Right kidney (tissue), 1 donor: ENCODE data around the gene EXOC3.

Experiments used
- DNase-seq: peaks from one replicate; pipeline ENCODE4 v3.0.0-alpha.2; 2016

The EXOC3 gene

DNA sequence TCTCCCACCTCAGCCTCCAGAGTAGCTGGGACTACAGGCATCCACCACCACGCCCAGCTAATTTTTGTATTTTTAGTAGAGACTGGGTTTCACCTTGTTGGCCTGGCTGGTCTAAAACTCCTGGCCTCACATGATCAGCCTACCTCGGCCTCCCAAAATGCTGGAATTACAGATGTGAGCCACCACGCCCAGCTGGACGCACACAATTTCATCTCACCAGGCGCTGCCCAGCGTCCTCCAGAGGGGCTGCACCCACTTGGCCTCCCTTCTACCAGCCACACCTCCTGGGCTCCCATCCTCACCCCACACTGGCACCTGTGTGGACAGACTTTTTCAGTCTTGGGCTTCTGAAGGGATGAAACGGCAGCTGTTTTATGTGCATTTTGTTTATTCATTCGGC, 3.8 kb upstream of the EXOC3 start:
- DNase-seq = no peak

DNA sequence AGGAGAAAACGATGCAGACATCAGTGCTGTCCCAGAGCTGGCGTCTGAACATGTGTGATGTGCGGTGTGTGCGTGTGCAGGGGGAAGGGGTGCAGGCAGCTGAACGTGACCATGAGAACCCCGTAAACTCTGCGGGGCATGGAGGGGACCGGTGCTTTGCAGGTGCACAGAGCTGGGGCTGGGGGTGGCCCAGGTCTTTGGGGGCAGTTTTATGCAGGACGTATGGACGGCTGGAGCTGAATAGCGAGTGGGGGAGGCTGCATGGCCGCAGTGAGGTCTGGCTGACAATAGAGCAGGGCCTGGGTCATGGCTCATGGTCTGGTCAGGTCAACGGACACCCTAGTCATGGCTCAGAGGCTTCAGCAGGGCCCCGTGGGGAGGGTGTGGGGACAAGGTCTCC, 3.3 kb upstream of the EXOC3 start:
- no peak for DNase-seq

DNA sequence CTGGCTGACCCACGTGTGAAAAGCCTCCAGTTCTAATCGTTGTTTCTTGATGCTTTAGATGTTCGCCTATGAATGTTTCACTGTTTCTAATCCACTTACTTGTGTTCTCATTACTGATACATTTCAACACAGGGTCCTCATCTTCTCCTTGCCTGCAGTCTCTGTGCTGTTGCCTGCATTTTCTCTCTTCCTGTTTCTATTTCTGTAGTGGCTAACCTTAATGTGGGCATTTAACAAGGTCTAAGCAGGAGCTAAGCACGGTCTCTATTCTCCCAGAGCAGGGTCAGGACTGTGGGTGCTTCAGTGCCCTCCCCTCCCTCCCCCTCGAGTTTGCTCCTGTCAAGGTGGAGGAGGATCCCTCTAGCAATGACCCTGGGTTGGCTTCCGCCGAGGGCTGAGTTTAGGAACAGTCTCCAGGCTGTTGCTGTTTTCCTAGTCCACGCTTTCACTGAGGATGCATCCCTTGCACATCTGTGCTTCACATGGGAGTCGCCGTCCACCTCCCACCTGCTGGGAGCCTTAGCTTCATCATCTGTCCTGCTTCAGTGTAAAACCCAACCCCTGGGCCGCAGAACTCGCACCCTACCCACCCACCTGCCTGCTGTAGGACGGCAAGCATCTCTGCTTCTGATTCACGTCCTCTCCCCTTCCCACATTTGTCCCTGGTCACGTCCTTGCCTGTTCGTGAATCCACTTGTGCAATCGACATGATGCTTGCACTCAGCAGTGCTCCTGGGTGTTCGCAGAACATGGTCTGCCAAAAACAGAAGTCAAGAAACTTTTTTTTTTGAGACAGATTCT, 2.4 kb upstream of the EXOC3 start:
- no peak for DNase-seq

GRCh38 chr5:441996-442334, 1.0 kb upstream of the EXOC3 start:
- DNase-seq = no peak

DNA sequence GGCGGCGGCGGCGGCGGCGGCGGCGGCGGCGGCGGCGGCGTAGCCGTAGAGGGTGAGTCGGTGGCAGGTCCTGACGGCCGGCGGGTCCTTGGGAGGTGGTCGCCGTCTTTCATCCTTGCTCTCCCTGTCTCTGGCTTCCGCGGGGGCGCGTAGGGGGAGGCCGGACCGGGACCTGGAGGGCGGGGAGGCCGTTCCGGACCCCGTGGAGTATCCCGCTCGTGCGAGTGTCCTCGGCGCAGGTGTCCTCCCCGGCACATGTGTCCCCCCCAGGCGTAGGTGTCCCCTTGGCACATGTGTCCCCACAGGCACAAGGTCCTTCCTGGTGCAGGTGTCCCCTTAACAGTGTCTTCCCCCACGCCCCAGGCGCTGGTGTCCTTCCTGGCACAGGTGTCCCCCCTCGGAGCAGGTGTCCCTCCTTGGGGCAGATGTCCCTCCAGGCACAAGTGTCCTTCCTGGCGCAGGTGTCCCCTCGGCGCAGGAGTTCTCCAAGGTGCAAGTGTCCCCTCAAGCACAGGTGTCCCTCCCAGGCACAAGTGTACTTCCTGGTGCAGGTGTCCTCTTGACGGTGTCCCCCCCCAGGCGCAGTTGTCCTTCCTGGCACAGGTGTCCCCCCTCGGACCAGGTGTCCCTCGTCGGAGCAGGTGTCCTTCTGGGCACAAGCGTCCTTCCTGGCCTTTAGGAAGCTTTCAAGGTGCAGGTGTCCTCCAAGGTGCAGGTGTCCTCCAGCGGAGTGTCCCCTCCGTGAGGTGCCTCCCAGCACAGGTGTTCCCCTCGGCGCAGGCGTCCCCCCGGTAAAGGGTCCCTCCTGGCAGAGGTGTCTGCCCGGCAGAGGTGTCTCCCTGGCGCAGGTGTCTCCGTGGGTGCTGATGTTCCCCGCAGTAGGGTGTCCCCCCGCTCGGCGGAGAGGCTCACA, 519 bp downstream of the EXOC3 start:
- peak; percentile 27 for DNase-seq

GRCh38 chr5:444226-444625, 1.2 kb downstream of the EXOC3 start:
- DNase-seq = no peak

GRCh38 chr5:445591-445990, 2.6 kb downstream of the EXOC3 start:
- DNase-seq = no peak

DNA sequence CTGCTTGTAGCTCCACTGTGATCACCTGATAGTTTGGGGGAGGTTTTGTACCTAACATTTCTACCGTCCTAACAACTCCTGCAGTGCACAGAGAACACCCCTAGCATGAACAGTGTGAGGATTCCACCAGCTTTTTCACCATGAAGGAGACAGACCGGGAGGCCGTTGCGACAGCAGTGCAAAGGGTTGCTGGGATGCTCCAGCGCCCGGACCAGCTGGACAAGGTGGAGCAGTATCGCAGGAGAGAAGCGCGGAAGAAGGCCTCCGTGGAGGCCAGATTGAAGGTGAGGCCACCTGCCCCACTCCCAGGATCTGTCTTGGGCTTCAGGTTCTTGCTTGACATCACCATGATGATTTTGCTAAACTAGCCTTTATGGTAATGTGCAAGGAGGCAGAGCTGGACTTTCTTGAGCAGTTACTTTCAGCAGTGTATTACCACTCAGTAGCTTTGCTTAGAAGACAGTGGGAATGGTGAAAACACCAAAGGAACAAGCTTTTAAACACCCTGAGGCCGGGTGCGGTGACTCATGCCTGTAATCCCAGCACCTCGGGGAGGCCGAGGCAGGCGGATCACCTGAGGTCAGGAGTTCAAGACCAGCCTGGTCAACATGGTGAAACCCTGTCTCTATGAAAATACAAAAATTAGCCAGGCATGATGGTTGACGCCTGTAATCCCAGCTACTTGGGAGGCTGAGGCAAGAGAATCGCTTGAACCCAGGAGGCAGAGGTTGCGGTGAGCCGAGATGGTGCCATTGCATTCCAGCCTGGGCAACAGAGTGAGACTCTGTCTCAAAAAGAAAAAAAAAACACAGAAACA, 3.3 kb downstream of the EXOC3 start:
- DNase-seq = no peak

DNA sequence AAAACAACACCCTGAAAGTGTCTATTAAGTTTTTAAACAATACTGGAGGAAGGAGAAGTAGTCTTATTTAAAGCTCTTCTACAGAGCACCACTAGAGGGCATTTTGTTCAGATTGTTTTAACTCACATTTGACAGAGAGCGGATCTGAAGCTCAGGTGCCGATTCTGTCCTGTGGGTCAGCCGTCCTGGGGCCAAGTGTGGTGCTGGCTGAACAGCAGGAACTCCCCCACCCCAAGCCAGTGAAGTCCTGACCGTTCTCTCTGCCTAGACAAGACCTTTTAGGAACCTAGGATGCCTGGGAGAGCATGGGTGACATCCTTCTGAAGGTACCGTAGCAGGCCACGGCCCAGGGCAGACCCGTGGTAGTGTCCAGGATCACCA, 3.9 kb downstream of the EXOC3 start:
- no peak for DNase-seq

DNA sequence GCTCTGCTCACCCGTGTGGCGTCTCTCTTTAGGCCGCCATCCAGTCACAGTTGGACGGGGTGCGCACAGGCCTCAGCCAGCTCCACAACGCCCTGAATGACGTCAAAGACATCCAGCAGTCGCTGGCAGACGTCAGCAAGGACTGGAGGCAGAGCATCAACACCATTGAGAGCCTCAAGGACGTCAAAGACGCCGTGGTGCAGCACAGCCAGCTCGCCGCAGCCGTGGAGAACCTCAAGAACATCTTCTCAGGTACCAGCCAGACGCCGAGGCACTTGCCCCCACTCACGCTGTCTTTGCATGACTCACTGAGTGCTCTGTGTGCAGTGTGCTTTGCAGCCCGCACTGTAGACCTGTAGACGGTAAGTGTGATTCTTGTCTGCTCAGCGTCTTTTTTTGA, 4.5 kb downstream of the EXOC3 start:
- DNase-seq = no peak

- DNase-seq = no peak
These were observed 5.2 kb downstream of the EXOC3 start for GRCh38 chr5:448061-448765.

GRCh38 chr5:448766-449090, 5.8 kb downstream of the EXOC3 start:
- DNase-seq = no peak

- no peak for DNase-seq
These were observed 6.2 kb downstream of the EXOC3 start for GRCh38 chr5:449151-449550.

DNA sequence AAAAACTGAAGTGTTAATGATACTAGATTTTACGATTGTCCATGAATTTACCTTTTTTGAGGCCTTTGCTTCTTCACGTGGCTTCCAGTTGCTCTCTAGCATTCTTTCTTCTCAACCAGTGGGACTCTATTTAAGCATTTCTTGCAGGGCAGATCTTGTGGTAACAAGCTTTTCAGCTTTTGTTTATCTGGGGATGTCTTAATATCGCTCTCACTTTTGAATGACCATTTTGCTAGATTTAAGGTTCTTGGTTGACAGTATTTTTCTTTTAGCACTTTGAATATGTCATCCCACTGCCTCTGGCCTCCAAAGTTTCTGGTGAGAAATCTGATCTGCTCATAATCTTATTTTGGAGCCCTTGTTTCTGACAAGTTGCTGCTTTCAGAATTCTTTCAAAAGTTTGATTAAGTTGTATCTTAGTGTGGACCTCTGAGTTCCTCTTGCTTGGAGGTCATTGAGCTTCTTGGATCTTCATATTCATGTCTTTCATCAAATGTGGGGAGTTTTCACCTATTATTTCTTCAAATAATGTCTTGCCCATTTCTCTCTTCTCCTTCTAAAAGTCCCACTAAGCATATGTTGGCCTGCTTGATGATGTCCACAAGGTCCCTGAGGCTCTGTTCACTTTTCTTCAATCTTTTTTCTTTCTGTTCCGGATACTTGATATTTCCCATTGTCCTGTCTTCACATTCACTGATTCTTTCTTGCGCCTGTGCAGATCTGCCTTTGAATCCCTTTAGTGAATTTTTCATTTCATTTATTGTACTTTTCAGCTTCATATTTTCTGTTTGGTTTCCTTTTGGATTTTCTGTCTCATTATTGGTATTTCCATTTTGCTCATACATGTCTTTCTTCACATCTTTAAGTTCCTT, 8.8 kb downstream of the EXOC3 start:
- DNase-seq = no peak

DNA sequence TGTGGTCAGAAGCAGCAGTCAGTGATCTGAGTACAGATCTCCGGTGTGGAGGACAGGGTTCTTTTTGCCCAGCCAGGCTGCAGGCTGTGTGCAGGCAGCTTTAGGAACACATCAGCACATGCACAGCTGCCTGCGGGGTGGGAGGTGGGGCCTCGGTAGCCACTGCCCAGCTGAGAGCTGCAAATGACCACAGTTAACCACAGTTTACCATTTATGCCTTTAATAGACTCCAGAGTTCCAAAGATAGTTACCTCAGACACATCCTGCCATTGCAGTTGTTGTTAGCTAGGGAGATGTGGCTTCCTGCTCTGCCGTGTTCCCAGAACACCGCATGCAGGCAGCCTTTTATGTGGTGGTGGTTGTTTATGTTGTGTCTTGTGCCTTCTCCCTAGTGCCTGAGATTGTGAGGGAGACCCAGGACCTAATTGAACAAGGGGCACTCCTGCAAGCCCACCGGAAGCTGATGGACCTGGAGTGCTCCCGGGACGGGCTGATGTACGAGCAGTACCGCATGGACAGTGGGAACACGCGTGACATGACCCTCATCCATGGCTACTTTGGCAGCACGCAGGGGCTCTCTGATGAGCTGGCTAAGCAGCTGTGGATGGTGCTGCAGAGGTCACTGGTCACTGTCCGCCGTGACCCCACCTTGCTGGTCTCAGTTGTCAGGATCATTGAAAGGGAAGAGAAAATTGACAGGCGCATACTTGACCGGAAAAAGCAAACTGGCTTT, 10.2 kb downstream of the EXOC3 start:
- DNase-seq = no peak

DNA sequence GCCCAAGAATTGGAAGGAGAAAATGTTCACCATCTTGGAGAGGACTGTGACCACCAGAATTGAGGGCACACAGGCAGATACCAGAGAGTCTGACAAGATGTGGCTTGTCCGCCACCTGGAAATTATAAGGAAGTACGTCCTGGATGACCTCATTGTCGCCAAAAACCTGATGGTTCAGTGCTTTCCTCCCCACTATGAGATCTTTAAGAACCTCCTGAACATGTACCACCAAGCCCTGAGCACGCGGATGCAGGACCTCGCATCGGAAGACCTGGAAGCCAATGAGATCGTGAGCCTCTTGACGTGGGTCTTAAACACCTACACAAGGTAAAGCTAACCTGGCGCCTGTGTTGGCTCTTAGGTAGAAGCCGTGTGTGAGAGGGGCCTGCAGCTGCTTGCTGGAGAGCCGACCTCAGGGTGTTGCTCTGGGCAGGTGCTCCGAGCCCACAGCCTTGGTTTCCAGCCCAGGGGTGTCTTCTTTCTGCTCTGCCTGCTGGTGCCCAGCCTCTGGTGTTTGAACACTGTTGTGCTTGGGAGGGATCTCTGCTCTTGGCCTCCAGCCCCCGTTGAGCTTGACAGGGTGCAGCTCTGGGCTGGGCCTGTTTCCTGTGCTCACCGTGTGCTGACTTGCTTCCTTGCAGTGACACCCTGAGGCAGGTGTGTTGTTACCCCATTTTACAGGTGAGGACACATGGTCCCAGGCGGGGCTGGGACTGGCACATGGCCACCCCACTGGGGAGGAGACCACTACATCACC, 10.9 kb downstream of the EXOC3 start:
- no peak for DNase-seq

DNA sequence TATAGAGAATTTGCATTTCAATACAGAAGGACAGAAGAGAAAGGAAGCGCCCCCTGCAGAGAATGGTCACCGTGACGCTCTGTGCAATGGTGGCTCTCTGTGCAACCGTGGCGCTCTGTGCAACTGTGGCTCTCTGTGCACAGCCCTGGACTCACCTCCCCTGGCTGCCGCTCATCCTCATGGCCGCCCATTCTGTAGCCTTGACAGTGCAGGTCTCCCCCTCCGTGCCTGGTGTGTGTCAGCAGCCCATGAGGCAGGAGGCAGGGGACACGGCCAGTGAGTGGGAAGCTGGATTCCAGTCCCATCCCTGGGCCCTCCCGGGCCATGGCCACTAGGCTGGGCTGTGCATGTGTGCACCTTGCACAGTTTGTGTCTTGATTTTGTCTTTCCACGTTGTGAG, 12.0 kb downstream of the EXOC3 start:
- DNase-seq = no peak

- DNase-seq = no peak
These were observed 12.8 kb downstream of the EXOC3 start for GRCh38 chr5:455806-456205.

GRCh38 chr5:456351-457194, 13.6 kb downstream of the EXOC3 start:
- no peak for DNase-seq
